Activated CD8-positive, alpha-beta memory T cell treated with anti-CD3 and anti-CD28 coated beads, Interleukin-2, amount 50 U/mL, for 48 hours (primary cell): ENCODE data around the gene P2RY14.
A peak's percentile ranks its signal among the peaks of the same experiment; 100 is the strongest.

Source experiments
- DNase-seq: peaks from one replicate; pipeline ENCODE4 v3.0.0-alpha.2; 2020

Gene P2RY14

DNA sequence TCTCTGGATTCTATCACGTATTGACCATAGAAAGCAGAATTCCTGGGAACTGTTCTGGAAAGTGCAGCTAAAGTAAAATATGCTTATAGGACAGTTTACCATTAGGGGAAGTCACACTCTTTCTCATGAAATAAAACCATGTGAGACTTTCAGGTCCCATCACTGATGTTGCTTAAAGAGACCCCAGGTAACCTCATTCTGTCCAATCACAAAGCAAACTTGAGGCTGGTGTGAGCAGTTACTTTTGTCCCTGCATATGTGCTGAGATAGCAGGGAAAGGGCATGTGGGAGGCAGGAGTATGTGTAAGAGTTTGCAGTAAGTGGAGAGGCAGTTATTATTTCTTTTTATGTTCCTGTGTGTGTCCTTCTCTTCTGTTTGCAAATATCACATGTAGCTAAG is 22.2 kb upstream of the P2RY14 start:
- no peak for DNase-seq

DNA sequence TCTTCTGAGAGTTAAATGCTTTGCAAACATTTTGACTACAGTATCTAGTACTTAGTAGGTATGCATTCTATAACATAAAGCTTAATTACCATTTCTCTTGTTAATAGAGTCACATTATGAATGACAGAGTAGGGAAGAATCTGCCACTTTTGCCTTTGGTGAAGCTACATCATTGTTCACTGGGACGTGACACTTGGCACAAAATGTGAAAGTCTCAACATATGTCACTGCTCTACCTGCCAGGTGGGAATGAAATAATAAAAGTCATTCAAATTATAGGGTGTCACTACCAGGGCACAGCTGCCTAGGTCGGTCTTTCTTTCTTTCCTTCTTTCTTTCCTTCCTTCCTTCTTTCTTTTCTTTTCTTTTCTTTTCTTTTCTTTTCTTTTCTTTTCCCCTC is 20.7 kb upstream of the P2RY14 start:
- DNase-seq, result no peak

DNA sequence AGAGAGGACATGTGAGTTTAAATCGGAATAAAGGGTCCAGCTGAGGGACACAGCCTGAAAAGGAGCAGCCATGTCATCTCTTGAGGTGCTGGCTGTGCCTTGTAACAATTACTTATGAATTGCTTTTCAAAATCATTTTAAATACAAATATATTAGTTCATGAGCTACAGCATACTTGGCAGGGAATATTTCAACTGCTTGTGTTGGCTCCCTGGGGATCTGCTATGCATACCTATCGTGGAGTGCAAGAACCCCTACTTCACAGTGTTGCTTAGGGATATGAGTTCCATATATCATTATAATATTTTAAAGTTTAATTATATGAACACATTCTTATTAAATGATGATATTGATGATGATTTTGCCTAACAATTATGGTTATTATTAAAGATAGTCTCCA is 19.1 kb upstream of the P2RY14 start:
- DNase-seq, result no peak

DNA sequence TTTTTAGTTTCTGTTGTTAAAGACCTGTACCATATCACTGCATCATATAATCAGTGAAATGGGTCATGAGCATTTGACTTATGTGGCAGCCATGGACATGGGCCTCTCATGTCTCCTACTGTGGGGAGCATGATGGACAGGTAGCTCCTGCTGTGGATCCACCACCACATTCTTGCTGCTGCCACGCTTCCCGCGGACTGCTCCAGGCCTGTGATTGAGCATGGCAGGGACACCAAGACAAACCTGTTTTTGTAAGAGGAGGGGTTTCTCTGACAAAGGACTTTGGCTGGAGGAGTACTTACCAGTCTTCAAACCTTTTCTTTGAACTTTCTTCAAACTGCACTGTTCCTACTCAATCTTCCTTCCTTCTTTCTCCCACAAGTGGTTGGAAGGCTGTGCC is 17.9 kb upstream of the P2RY14 start:
- DNase-seq, result no peak

DNA sequence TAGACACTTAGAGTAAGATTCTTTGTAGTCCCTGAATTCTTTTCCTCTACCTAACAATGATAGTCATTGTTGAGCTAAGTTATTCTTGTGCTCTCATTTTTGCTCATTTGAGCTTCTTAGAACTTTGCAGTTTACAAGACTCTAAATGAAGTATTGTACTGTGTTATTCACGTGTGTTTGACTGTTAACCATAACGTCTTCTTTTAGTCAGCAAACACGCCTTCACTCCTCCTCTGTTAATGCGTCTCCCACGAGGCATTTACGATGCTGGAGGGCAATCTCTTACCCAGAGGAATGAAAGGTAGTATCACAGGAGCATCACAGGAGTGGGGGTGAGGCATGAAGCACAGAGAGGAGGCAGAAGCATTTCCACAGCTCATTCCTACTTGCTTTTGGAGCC is 14.8 kb upstream of the P2RY14 start:
- DNase-seq, result no peak

DNA sequence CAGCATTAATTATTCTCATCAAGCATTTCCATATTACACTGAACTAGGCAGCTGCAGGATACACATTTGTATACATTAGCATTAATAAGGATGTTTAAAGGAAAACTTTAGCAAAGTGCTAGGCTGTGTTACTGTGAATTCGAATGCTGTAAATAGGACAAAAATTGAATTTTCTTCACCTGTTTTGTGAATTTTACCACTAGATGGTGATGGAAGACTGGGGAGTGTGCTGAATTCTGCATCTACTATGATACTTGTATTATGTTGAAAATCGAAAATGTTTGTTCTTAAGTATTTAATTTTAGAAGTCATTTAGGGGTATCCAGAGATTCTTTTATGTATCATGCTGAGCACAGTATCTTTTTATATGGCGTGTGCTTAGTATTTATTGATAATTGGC is 12.3 kb upstream of the P2RY14 start:
- DNase-seq, result no peak

DNA sequence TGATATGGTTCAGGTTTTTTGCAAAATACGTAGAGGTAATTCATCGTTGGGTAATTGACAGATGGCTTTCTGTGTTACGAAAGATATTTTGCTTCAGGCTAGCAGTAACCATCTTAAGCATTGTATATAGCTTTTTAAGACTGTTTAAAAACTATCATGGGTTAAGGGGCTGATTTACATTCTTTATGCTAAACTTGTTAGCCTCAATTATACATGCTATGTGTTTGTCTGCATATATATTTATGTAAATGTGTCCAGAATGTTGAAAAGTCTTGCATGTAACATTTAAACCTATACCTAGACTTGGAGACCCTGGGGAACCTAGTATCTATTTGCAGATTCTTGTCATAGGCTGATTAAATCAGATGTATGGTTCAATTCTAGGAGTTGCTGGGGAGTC is 11.1 kb upstream of the P2RY14 start:
- DNase-seq, result no peak

DNA sequence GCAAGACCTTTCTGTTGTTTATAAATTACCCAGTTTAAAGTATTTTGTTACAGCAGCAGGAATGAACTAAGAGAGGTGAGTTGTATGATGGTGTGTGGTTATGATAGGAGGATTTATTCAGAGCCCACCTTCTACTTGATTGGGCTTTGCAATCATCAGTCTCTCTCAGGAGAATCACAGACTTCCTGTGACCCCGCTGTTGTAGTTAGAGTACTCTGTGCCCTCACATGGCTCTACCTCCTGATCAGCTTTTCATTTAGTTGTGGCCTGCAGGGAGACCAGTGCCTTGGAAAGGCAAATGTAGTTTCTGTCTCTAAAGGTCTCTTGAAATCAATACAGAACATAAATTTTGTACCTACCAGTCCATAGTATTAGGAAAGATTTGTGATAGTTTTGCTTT is 7.6 kb upstream of the P2RY14 start:
- no peak for DNase-seq

DNA sequence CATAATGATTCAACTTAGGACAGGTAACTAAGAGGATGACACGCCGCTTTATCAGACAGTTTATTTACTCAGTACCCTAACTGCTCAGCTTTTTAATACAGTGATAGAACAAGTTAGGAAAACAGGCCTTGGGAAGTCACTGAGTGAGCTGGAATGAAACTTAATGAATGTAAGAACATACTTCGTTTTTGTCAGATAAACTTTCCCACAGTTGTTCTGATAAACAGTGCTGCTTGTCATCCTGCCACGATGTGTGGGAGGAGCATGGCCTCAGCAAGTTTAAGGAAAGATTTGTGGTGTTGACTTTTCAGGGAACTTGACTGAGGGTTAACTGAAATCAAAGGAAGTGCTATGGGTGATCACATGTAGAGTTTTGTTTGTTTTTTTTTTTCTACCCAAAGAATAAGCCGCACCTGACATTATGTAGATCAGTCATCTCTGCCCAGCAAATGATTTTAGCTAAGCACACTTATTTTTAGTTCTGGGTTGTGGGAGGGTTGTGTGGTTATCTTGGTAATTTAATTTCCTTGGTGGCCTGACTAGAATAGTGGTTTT is 5.6 kb upstream of the P2RY14 start:
- DNase-seq, result no peak

DNA sequence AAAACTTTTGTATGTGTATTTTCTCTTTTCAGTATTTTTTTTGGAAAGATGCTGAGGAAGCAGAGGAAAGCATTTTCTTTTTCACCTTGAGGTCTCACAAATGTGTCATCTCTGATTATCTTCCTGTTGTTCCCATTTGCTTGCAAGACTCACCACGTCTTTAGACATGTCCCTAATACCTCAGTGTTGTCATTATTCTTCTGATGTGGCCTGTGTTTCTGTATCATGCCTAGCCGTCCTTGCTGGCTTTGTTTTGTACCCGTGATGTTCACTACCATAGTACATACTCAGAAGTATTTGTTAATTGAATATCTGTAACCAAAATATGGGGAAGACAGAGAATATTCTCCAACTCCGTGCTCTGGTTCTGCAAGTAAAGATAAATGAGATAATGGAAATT is 5.0 kb upstream of the P2RY14 start:
- no peak for DNase-seq

DNA sequence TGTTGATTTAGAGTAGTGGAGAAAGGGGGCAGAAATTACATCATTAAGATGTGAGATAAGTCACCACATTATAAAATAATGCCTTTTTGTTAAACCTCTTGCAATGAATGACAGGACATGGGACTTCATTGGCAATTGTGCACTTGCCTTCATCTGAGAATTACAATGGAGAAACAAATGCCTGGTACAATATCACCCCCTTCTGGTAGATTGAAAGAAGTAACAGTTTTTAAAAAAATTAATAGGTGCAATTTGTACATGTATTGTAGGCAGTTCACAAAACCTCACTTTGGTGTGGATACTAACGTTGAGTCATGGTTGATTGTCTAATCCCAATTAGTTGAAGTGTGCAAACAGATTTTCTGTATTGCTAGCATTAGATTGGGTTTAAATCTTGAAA is 4.6 kb upstream of the P2RY14 start:
- no peak for DNase-seq

DNA sequence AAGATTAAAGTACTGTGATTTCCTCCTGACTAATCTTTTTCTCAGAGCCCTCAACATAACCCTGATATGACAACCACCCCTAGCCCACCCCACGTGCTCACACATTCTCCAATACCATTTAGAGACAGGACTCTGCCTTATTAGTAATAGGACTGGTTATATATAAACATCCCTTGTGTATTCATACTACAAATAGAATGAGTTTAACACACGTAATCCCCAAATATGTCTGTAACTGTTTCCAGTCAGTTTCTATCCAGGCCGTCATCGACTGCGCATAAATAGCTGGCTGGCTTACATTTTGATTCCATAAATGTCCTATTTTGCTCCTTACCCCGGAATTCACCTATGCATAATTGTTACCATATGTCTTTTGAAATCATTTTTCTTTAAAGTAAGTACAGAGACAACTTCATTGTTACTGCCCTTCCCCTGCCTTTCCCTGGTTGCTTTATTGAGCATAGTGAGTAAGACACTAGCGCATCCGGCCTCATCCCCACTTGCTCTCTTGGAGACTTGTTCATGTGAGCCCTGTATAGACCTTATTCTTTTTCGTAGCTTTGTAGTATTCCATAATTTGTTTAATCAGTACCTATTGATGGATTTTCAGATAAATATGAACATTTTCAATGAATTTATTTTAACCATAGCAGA is 3.5 kb upstream of the P2RY14 start:
- DNase-seq, result no peak

DNA sequence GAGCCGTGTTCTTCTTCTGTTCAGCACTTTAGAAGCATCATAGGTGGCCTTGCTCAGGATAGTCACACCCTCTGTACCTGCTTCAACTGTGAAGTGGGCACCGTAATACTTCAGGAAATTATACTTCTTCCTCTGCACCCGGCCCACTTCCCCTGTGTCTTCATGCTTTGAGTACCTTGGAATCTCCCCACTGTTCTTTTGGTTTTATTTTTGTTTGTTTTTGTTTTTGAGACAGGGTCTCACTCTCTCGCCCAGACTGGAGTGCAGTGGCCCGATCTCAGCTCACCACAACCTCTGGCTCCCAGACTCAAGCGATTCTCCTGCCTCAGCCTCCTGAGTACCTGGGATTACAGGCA is 1.7 kb downstream of the P2RY14 start:
- no peak for DNase-seq

DNA sequence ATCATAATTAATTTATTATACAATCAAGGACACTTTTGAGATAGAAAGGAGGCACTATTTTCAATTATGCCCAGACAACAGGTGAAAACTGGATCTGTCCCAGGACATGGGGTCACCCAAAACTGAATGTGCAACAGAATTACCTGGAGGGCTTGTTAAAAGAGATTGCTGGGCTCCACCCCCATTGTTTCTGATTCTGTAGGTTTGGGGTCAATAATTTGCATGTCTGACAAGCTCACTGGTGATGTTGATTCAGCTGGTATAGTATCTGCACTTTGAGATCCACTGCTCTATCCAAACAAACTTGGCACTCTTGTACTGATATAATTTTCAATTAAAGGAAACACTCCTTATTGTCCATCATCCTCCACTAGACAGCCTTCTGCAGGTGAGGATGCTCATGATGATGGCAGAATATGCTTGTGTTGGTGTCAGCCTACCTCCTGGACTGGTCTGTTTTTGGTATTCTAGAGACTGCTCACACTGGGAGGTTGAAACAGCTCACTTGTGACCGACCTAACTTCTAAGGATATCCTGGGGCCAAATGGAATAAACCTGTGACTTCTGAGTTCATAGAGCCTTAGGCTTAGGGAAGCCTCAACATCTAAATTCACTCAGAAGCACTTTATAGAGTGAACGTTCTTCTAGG is 2.2 kb downstream of the P2RY14 start:
- DNase-seq, result no peak

DNA sequence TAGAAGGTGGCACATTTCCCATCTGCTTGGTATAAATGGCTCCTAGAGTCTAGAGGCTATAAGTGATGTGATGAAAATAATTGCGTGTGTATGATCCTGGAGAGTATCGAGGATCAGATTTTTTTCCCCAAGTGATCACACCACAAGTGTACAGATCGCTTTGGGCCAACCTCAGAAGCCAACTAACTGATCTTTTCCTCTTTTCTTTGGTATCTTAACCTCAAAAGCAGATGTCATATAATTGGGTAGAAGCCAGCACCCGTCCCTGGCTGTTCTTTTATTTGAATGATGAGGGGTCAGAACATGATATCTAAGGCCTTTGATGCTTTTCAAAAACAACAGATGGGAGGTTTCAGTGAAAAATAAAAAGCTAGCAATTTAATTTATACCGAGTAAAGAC is 3.3 kb downstream of the P2RY14 start:
- DNase-seq, result no peak

DNA sequence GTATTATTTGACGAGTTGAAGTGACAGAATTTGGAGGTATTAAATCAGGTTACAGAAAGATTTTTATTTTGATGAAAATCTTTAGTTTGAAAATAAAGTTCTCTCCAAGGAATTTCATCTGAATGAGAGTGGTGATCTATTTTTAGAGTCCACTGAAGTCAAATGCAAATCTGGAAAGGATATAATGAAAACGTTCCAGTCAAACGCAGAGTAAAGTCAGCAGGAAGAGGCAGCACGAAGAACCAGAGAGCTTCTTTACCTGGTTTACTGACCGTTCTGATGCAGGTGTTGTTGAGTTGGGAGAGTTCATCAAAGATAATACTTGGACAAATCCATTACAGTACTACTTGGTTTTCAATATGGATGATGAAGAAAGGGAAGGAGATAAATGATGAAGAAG is 8.7 kb downstream of the P2RY14 start:
- DNase-seq, result no peak

DNA sequence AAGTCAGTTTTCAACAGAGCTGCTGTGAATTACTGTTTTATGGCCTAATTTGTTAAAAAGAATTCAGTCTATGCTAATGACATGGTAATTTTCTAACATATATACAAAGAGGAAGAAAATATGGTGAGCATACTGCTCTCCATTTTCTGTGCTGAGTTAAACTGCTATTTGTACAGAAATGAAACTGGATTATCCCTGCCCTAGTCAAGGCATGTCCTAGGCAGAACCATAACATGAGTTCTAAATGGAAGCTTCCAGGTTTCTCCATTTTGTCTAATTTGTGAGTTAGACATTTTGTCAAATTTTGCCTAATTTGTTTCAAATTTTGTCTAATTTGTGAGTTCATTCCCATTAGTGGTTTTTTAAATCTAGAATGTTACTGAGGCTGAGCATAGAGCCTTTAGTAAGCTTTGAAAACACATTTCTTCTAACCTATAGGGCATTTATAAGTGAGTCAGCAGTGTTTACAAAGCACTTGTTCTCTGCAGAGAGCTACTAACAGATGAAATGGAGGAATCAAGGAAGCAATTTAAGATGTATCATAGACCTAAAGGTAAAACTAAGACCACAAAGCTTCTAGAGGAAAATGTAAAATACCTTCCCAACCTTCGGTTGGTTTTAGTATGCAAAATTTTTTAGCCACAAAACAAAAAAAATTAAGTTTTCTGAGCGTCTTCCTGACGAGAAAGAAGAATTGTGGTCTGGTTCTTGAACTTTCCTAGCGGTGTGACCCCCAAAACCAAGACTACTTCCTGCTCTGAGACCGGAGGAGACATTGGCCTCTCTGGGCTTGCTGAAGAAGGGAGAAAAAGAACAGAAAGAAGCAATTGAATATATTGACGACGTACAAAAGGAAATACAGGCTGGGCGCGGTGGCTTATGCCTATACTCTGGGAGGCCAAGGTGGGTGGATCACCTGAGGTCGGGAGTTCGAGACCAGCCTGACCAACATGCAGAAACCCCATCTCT is 9.8 kb downstream of the P2RY14 start:
- DNase-seq, result peak; percentile 62

DNA sequence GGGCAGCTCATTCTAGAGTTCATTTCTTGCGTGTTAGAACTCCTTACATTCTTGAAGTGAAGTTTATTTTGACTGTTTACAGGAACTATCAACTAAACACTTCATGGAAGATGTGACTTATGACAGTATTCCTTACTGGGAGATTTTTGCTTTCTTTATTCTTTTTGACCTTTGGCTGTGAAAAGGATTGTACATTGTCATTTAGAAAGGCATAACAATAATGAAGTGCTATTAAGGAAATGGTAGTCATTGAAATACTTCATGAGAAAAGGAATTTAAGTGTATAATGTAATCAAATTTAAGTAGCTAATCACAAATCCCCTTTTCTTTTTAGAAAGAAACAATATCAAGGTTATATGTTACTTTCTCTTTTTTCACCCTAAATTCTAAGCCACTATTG is 11.3 kb downstream of the P2RY14 start:
- DNase-seq, result no peak

DNA sequence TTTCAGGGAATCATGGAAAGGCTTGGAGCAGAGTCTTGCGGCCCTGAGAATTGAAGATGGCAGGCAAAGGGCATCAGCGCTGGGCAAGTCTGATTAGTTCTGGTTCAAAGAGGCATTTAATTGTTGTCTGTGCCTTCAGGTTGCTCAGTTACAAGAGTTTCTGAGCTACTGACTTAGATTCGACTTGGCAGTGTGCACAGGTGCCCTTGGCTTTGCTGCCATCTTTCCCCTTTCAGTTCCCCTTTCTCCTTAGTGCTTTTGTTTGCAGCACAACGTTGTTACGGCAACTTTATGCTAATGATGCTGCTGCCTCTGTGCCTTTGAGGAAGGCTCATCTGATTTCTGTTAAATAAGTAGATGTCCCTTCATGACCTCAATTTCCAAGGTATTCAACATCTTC is 12.5 kb downstream of the P2RY14 start:
- no peak for DNase-seq

DNA sequence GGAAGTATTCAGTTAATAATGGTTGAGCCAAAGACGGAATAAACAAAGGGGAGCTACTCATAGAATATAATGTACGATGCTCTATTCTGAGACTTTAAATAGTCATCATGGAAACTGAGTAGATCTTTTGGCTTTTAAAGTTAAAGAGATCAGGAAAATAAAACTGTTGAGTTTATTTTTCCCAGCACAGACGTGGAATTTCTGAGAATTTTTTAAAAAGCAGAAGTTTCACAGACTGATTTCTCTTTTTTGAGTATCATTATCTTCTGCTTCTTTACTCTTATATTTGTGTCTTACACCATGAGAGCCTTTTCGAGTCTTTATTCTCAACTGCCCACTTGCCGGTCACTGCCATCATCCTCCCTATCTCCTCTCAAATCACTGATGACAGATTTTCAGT is 13.2 kb downstream of the P2RY14 start:
- no peak for DNase-seq

DNA sequence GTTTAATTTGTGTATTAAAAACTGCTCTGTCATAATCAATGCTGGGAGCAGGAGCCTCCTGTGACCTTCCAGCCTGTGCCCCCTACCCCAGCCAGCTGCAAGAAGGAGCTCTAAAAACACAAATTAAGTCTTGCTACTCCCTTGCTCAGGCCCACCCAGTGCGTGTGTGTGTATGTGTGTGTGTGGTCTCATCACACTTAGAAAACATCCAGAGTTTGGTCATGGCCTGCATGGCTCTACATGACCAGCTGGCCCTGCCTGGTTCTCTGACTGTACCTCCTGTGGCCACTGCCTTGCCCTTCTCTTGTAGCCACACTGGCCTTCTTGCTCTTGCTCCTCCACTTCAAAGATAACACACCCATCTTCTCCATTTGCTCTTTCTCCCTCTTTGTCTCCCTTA is 13.7 kb downstream of the P2RY14 start:
- DNase-seq, result no peak

DNA sequence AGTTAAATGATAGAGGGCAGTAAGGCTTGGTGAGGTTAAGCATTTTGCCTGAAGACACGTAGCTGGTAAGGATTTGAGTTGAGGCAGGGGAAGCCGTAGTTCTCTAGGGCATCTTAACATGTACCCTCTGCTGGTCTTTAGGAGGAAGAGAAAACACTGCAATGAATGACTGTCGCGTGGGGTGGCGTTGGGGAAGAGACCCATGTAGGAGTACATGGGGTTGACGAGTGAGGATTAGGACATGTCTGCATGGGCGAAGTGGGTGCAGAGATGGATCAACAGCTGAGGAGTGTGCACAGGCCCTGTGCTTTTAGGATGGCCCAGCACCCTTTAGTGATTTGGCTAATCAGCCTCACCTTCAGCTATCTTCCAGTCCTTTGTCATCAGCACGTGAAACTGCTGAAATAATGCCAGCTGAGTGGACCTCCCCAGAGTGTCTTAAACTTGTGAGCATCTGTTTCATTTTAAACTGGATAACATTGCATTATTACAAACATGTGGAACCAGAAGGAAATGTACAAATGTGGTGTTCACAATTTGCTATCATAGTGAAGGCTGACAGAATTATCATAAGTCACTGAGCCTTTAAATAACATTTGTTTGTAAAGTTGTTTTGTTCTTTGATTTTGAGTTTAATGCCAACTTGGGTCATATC is 15.3 kb downstream of the P2RY14 start:
- DNase-seq, result no peak

DNA sequence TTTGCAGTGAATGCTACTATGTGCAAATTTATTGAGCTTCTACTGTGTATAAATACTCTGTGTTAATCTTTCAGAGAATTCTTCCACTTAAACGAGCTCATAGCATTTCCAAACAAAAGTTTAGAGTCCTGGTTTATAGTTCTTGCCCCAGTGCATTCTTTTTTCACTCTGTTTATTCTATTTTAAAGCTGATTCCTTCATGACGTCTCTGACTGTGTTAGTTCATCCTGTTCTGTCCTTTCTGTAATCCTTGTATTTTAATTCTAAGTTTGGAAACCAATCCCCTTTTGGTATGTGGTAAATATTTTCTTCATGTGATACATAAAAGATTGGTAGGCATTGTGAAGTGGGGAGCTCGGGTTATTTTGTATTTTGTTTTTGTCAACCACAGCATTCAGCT is 18.7 kb downstream of the P2RY14 start:
- no peak for DNase-seq
